ENCODE data around the gene SKI.

DNA sequence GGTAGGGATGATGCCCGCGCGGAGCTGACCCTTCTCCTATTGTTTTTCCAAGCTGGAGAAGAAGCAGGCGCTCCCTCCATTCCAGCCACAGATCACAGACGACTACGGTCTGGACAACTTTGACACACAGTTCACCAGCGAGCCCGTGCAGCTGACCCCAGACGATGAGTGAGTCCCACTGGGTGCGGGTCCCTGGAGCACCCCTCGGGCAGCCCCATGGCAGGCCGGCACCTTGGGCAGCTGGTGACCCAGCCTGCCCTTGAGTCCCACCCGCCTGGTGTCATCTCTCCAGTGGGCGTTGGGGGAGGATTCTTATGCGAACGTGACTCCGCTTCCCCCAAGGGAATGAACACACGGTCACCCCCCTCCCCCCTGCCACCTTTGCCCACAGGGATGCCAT is 43.6 kb upstream of the SKI start:
- TF ChIP-seq POLR2A (IDR thresholded peaks at IDR 0.05) (no peak), EP300 (IDR thresholded peaks at IDR 0.05) (no peak), POLR2AphosphoS5 (IDR thresholded peaks at IDR 0.05) (no peak)
- TF ChIP-seq, protein P1, sequence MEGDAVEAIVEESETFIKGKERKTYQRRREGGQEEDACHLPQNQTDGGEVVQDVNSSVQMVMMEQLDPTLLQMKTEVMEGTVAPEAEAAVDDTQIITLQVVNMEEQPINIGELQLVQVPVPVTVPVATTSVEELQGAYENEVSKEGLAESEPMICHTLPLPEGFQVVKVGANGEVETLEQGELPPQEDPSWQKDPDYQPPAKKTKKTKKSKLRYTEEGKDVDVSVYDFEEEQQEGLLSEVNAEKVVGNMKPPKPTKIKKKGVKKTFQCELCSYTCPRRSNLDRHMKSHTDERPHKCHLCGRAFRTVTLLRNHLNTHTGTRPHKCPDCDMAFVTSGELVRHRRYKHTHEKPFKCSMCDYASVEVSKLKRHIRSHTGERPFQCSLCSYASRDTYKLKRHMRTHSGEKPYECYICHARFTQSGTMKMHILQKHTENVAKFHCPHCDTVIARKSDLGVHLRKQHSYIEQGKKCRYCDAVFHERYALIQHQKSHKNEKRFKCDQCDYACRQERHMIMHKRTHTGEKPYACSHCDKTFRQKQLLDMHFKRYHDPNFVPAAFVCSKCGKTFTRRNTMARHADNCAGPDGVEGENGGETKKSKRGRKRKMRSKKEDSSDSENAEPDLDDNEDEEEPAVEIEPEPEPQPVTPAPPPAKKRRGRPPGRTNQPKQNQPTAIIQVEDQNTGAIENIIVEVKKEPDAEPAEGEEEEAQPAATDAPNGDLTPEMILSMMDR (IDR thresholded peaks at IDR 0.05), result no peak

Measured in upper lobe of left lung (tissue), 4 donors.